SK-N-MC (cell line): ENCODE measurements around the gene B3GNT9.

Source experiments
- EZH2 ChIP-seq: fragments of 200-600 bp; sonication (generic); IDR thresholded peaks from one replicate; pipeline ENCODE4 v1.6.1; 2017; ENCODE audit warnings: antibody characterized with exemption
- POLR2AphosphoS5 ChIP-seq: IDR thresholded peaks from 2 replicates; pipeline ENCODE4 v1.6.1; 2012; ENCODE audit warnings: mild to moderate bottlenecking, low read depth, low read length, borderline replicate concordance

GRCh38 chr16:67200491-67200890 lies 49.7 kb upstream of the B3GNT9 start:
- TF ChIP-seq POLR2AphosphoS5 (no peak), EZH2 (no peak)
